Retina (tissue), 1 donor: ENCODE results near the gene HMG20B.

Experiments used
- DNase-seq: peaks from one replicate; pipeline ENCODE4 v3.0.0-alpha.2; 2016

HMG20B gene

GRCh38 chr19:3585301-3586126, 12.8 kb downstream of the HMG20B start, which contains the start of gene GIPC3:
GIPC3 (plus strand) TSS chr19:3585478; CDS start chr19:3585598, 120 bp downstream.
- no peak for DNase-seq

- peak; percentile 37 for DNase-seq
These were observed 13.4 kb downstream of the HMG20B start for GRCh38 chr19:3586127-3586626.

- no peak for DNase-seq
These were observed 14.1 kb downstream of the HMG20B start for GRCh38 chr19:3586707-3587346.

GRCh38 chr19:3589439-3589838, 16.7 kb downstream of the HMG20B start:
- no peak for DNase-seq

- no peak for DNase-seq
These were observed 17.2 kb downstream of the HMG20B start for GRCh38 chr19:3589949-3590348.

GRCh38 chr19:3590991-3591659, 18.4 kb downstream of the HMG20B start:
- DNase-seq, result no peak

- DNase-seq, result no peak
These were observed 19.3 kb downstream of the HMG20B start for GRCh38 chr19:3591876-3592613.

- no peak for DNase-seq
These were observed 20.4 kb downstream of the HMG20B start for GRCh38 chr19:3593156-3593555.

GRCh38 chr19:3595521-3596061, 22.8 kb downstream of the HMG20B start:
- no peak for DNase-seq

GRCh38 chr19:3599776-3600187, 27.0 kb downstream of the HMG20B start:
- no peak for DNase-seq

GRCh38 chr19:3601021-3601420, 28.3 kb downstream of the HMG20B start:
- DNase-seq, result no peak

GRCh38 chr19:3603121-3603811, 30.5 kb downstream of the HMG20B start:
- no peak for DNase-seq

- no peak for DNase-seq
These were observed 31.7 kb downstream of the HMG20B start for GRCh38 chr19:3604227-3604986.

GRCh38 chr19:3604987-3605343, 32.2 kb downstream of the HMG20B start:
- DNase-seq, result no peak

GRCh38 chr19:3605361-3605760, 32.6 kb downstream of the HMG20B start:
- no peak for DNase-seq

- no peak for DNase-seq
These were observed 33.0 kb downstream of the HMG20B start for GRCh38 chr19:3605770-3606169.

- no peak for DNase-seq
These were observed 33.5 kb downstream of the HMG20B start for GRCh38 chr19:3606174-3606689.

- peak; percentile 48 for DNase-seq
These were observed 34.0 kb downstream of the HMG20B start, which contains the start of gene TBXA2R for GRCh38 chr19:3606690-3607289. TBXA2R (minus strand) TSS chr19:3606875; CDS start chr19:3600634, 6,241 bp downstream.

GRCh38 chr19:3607303-3608078, 34.7 kb downstream of the HMG20B start:
- peak; percentile 16 for DNase-seq
